ENCODE data around the gene INHBC.

INHBC gene

DNA sequence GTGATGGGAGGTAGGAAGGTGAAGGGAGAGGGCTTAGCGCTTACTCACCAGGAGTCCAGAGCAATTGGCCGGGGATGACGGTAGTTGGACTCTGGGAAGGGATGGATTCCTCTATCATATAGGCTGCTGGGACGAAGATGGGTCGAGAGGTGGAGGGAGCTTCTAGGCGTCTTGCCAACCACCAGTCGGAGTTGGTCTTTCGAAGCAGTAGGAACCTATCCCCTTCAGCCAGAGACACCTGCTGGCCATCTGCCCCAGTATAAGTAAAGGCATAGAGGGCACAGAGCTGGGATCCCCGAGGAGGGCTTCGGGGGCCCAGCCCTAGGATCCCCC is 44.4 kb downstream of the INHBC start:
- TF ChIP-seq, protein P1, sequence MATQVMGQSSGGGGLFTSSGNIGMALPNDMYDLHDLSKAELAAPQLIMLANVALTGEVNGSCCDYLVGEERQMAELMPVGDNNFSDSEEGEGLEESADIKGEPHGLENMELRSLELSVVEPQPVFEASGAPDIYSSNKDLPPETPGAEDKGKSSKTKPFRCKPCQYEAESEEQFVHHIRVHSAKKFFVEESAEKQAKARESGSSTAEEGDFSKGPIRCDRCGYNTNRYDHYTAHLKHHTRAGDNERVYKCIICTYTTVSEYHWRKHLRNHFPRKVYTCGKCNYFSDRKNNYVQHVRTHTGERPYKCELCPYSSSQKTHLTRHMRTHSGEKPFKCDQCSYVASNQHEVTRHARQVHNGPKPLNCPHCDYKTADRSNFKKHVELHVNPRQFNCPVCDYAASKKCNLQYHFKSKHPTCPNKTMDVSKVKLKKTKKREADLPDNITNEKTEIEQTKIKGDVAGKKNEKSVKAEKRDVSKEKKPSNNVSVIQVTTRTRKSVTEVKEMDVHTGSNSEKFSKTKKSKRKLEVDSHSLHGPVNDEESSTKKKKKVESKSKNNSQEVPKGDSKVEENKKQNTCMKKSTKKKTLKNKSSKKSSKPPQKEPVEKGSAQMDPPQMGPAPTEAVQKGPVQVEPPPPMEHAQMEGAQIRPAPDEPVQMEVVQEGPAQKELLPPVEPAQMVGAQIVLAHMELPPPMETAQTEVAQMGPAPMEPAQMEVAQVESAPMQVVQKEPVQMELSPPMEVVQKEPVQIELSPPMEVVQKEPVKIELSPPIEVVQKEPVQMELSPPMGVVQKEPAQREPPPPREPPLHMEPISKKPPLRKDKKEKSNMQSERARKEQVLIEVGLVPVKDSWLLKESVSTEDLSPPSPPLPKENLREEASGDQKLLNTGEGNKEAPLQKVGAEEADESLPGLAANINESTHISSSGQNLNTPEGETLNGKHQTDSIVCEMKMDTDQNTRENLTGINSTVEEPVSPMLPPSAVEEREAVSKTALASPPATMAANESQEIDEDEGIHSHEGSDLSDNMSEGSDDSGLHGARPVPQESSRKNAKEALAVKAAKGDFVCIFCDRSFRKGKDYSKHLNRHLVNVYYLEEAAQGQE (IDR thresholded peaks at IDR 0.05; ENCODE audit: insufficient read depth in 1 of 2, low read depth in 2 of 2, low read length in 2 of 2), result no peak
- TF ChIP-seq SIN3A (IDR thresholded peaks at IDR 0.05; ENCODE audit: borderline replicate concordance, insufficient read depth, low read length) (no peak), FOXP2 (optimal IDR thresholded peaks at IDR 0.05; ENCODE audit: borderline replicate concordance, extremely low read depth, extremely low read length, insufficient read depth) (no peak), TAF1 (IDR thresholded peaks at IDR 0.05; ENCODE audit: borderline replicate concordance, insufficient read depth, low read length) (no peak), POLR2AphosphoS5 (IDR thresholded peaks at IDR 0.05; ENCODE audit: low read depth, low read length) (no peak)

DNA sequence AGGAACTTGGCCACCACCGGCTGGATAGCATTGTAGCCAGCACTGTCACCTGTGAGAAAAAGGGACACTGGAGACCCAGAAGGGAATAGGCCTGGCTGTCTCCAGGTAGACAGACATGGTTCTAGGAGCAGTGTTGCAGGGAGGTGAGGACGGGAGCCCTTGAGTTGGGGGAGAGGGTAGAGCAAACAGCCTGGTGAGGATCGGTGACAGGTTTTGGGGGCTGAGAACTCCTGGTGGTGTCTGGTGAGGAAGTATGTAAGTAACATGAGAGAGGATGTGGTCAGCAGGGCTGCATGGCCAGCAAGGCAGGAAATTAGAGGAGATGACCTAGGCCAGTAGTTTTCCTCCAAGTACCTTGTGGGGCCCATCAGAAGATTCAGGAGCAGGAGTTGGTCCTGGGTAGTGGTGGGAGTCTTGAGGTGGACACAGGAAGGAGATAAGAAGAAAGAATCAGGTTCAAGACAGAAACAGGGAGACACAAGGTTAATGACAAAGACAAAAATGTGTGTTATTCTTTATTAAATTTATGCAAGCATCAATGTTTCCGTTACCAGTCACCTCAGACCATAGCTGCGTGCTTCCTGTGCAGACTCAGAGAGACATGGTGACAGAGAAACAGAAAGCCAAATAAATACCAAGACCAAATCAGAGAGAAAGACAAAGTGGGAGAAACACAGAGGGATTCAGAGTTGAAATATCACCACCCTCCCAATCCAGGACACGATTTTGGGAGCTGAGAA is 45.0 kb downstream of the INHBC start, which contains the start of gene ARHGAP9:
Gene ARHGAP9, minus strand, starts transcription at position 491 of the 740 bp plus-strand sequence. Its CDS starts 460 bp downstream, at position 31.
- TF ChIP-seq SIN3A (IDR thresholded peaks at IDR 0.05; ENCODE audit: borderline replicate concordance, insufficient read depth, low read length) (no peak), POLR2AphosphoS5 (IDR thresholded peaks at IDR 0.05; ENCODE audit: low read depth, low read length) (no peak), TAF1 (IDR thresholded peaks at IDR 0.05; ENCODE audit: borderline replicate concordance, insufficient read depth, low read length) (no peak), FOXP2 (optimal IDR thresholded peaks at IDR 0.05; ENCODE audit: borderline replicate concordance, extremely low read depth, extremely low read length, insufficient read depth) (no peak)

DNA sequence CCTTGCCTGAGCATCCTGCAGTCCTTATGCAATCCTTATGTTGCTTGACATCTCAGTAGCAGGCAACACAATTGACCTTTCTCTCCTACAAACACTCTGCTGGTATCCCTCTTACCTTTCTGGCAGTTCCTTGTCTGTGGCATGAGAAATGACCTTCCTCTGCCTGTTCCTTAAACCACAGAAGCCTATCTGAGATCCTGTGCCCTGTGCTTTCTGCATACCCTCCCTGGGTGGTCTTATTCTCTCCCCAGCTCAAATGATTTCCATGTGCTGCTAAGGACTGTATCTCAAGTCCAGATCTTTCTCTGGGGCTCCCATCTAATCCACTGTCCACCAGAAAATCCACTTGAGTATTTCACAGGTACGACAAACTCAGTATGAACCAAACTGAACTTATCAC is 47.1 kb downstream of the INHBC start:
- no peak for TF ChIP-seq TAF1 (IDR thresholded peaks at IDR 0.05; ENCODE audit: borderline replicate concordance, insufficient read depth, low read length)
- no peak for TF ChIP-seq FOXP2 (optimal IDR thresholded peaks at IDR 0.05; ENCODE audit: borderline replicate concordance, extremely low read depth, extremely low read length, insufficient read depth)
- TF ChIP-seq SIN3A (IDR thresholded peaks at IDR 0.05; ENCODE audit: borderline replicate concordance, insufficient read depth, low read length), result no peak
- TF ChIP-seq, protein P1 (IDR thresholded peaks at IDR 0.05; ENCODE audit: insufficient read depth in 1 of 2, low read depth in 2 of 2, low read length in 2 of 2), result no peak
- TF ChIP-seq POLR2AphosphoS5 (IDR thresholded peaks at IDR 0.05; ENCODE audit: low read depth, low read length), result no peak

GRCh38 chr12:57483466-57483865 is 48.9 kb downstream of the INHBC start:
- TF ChIP-seq, protein P1 (IDR thresholded peaks at IDR 0.05; ENCODE audit: insufficient read depth in 1 of 2, low read depth in 2 of 2, low read length in 2 of 2), result no peak
- TF ChIP-seq FOXP2 (optimal IDR thresholded peaks at IDR 0.05; ENCODE audit: borderline replicate concordance, extremely low read depth, extremely low read length, insufficient read depth), result no peak
- no peak for TF ChIP-seq TAF1 (IDR thresholded peaks at IDR 0.05; ENCODE audit: borderline replicate concordance, insufficient read depth, low read length)
- no peak for TF ChIP-seq SIN3A (IDR thresholded peaks at IDR 0.05; ENCODE audit: borderline replicate concordance, insufficient read depth, low read length)
- no peak for TF ChIP-seq POLR2AphosphoS5 (IDR thresholded peaks at IDR 0.05; ENCODE audit: low read depth, low read length)

DNA sequence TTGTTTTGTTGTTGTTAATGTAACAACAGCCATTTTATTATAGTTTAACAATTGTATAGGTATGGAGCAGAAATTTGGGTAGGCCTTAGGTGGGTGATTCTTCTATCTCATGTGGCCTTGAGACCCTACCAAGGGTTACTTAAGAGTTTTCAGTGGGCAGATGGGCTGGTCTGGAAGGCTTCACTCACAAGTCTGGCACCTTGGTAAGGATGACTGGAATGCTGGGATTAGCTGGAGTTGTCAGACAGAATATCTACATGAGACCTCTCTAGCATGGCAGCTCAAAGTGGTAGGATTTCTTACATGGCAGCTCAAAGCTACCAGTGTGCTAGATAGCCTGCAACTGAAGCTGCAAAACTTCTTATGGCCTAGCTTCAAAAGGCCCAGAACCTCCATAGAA is 51.1 kb downstream of the INHBC start:
- TF ChIP-seq SIN3A (IDR thresholded peaks at IDR 0.05; ENCODE audit: borderline replicate concordance, insufficient read depth, low read length), result no peak
- no peak for TF ChIP-seq TAF1 (IDR thresholded peaks at IDR 0.05; ENCODE audit: borderline replicate concordance, insufficient read depth, low read length)

DNA sequence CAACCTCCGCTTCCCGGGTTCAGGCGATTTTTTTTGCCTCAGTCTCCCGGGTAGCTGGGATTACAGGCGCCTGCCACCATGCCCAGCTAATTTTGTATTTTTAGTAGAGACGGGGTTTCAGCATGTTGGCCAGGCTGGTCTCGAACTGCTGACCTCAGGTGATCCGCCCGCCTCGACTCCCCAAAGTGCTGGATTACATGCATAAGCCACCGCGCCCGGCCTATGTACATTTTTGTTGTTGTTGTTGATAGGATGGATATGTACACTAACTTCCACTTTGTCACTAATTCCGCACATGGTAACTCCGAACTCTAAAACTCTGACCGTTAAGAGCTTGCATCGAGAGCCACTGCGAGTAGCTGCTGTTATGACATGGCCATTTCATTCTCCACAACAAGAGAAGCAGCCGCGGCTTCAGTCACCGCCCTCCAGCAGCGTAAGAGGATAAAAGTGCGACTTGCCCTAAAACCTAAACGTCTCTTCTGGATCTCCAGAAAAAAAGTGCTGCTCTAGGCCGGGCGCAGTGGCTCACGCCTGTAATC is 52.5 kb downstream of the INHBC start:
- TF ChIP-seq TAF1 (IDR thresholded peaks at IDR 0.05; ENCODE audit: borderline replicate concordance, insufficient read depth, low read length) (no peak), SIN3A (IDR thresholded peaks at IDR 0.05; ENCODE audit: borderline replicate concordance, insufficient read depth, low read length) (no peak), FOXP2 (optimal IDR thresholded peaks at IDR 0.05; ENCODE audit: borderline replicate concordance, extremely low read depth, extremely low read length, insufficient read depth) (no peak)
